AG10803 (cell line): Measurements from ENCODE around the gene ZBTB38.

Experiments used
- DNase-seq: peaks from one replicate; pipeline ENCODE4 v3.0.0; 2010; ENCODE audit warnings: low read depth
- H3K4me3 ChIP-seq: 2 replicates; pipeline ENCODE4 v1.5.1; 2011; ENCODE audit warnings: mild to moderate bottlenecking, low read length, control low read depth
- TF ChIP-seq, protein P1 (sequence below): conservative IDR thresholded peaks from 2 replicates; pipeline ENCODE4 v1.5.1; 2011; ENCODE audit warnings: mild to moderate bottlenecking, low read length, control low read depth, inconsistent platforms

The ZBTB38 gene

DNA sequence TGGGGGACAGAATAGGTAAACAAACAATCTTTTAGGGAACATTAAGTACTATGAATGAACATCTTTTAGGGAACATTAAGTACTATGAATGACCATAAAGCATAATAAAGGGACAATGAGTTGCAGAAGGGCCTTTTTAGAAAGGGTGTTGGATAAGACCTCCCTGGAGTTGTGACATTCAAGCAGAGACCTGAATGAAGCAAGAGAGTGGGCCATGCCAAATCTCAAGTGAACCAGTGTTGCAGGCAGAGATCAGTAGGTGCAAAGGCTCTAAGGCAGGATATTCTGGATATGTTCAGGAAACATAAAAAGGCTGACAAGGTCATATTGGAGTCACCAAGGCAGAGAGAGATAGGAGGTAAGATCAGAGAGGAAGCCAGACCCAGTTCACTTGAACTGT is 29.4 kb upstream of the ZBTB38 start:
- H3K4me3 ChIP-seq = no peak overlapping the region
- no peak for DNase-seq
- TF ChIP-seq, protein P1, sequence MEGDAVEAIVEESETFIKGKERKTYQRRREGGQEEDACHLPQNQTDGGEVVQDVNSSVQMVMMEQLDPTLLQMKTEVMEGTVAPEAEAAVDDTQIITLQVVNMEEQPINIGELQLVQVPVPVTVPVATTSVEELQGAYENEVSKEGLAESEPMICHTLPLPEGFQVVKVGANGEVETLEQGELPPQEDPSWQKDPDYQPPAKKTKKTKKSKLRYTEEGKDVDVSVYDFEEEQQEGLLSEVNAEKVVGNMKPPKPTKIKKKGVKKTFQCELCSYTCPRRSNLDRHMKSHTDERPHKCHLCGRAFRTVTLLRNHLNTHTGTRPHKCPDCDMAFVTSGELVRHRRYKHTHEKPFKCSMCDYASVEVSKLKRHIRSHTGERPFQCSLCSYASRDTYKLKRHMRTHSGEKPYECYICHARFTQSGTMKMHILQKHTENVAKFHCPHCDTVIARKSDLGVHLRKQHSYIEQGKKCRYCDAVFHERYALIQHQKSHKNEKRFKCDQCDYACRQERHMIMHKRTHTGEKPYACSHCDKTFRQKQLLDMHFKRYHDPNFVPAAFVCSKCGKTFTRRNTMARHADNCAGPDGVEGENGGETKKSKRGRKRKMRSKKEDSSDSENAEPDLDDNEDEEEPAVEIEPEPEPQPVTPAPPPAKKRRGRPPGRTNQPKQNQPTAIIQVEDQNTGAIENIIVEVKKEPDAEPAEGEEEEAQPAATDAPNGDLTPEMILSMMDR = no peak

DNA sequence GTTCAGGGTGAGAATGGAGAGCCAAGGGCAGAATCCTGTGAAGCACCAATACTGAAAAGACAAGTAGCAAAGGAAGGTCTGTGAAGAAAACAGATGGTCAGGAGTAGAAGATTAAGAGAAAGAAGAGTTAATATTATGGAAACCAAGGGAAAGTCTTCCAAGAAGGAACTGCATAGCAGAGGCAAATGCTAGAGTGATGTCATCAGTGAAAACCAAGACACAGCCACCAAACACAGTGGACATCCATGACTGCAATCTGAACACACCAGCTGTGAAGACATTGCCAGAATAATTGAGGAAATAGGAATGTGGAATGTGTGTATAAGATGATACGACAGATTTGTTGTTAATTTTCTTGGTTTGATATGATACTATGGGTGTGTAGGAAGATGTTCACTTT is 26.8 kb upstream of the ZBTB38 start:
- no peak for DNase-seq
- TF ChIP-seq, protein P1 = no peak
- no peak overlapping the region for H3K4me3 ChIP-seq

DNA sequence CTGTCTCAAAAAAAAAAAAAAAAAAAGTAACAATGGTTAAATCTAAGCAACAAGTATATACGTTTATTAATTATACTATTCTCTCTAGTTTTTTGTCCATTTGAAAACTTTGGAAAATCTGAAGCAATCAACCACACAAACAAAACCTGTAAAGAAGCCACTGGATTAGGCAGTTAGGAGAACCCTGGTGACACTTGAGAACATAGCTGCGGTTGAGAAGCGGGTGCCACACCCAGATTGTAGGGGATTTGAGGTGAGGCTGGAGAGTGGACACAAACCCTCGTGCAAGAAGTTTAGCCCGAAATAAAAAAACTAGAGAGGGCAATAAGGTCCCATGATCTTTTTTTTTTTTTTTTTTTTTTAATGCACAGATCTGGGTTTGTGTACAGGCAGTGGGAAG is 25.9 kb upstream of the ZBTB38 start:
- TF ChIP-seq, protein P1 = no peak
- no peak overlapping the region for H3K4me3 ChIP-seq
- no peak for DNase-seq

DNA sequence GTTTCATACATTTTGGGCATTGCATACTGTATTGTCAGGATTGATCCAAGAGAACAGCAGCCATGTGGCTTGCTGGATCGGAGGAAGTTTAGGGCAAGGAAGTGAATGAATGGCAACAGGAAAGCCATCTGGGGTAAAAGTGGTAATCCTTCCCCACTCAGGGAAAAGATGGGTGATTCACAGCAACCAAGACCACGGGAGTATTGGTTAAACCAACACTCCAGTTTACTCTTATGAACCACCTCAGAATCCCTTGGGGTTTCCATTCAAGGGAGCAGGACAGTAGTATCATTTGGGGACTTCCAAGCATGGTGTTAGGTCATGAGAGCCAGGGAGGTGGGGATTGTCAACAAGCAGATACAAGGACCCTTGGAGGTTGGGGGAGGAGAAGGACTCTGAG is 25.2 kb upstream of the ZBTB38 start:
- TF ChIP-seq, protein P1 = no peak
- no peak overlapping the region for H3K4me3 ChIP-seq
- no peak for DNase-seq

DNA sequence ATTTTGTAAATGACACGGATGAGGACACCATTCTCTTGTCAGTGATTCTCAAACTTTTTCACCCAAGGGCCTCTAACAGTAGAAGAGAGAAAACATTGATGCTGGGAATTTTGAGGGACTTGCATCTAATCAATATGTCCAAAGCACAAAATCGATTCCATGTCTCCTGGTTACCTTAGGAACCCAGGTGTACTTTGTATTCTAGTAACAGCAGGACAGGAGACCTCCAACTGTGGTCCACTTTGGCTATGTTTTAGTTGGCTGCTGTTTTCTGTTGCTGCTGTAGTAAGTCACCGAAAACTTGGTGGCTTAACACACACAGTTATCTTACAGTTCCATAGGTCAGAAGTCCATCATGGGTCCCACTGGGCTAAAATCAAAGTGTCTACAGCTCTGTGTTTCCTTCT is 24.4 kb upstream of the ZBTB38 start:
- H3K4me3 ChIP-seq = no peak overlapping the region
- no peak for DNase-seq
- TF ChIP-seq, protein P1 = no peak

DNA sequence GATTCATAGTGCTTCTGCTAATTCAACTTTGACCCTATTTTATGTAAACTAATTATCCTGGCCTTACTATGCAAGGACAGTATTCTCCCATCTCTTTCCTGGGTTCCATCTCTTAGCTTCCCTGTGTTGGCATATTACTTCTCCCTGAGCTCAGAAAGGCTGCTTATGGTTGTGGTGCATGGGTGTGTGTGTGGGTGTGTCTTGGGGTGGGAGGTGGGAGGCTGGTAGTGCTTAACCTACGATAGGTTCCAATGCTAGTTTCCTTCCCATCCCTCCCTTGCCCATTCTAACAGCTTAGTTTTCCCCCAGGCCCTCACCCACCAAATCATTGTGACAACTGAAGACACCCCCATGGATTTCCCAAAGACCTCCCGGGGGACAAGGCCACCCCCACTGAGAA is 22.8 kb upstream of the ZBTB38 start:
- TF ChIP-seq, protein P1 = no peak

DNA sequence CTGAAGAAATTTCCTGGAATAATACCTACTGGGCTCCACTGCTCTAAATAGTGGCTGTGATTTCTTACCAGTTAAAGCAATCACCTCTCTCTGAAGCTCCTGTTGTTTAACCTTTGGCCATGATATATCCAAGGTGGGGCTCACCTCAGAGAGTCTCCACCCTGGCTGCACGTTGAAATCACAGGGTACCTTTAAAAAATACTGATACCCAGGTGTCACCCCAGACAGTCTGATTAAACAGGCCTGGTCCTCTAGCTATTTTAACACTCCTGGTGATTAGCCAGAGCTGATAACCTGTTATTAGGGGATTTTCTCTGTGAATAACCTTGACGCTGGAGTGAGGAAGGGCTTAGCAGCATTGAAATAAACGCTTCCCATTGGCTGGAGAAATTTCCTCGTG is 22.3 kb upstream of the ZBTB38 start:
- DNase-seq = no peak
- TF ChIP-seq, protein P1 = no peak
- no peak overlapping the region for H3K4me3 ChIP-seq

More for the DNA sequence above, 22.8 kb upstream of the ZBTB38 start:
- H3K4me3 ChIP-seq = no peak overlapping the region
- no peak for DNase-seq
